GM18909 (cell line): ENCODE measurements around the gene SGSH.
A peak's percentile ranks its signal among the peaks of the same experiment; 100 is the strongest.
"Not testable (repeated sequence)": the region's sequence is repeated elsewhere in the genome, so short reads cannot be mapped to it uniquely, and the experiment has no call there.

ENCODE experiments used
- ATAC-seq: cut with Tn5 transposase; IDR thresholded peaks from one replicate; pipeline ENCODE4 v1.9.1; 2021; ENCODE audit warnings: mild to moderate bottlenecking; ENCODE audit not compliant: unreplicated experiment, poor library complexity

SGSH gene

DNA sequence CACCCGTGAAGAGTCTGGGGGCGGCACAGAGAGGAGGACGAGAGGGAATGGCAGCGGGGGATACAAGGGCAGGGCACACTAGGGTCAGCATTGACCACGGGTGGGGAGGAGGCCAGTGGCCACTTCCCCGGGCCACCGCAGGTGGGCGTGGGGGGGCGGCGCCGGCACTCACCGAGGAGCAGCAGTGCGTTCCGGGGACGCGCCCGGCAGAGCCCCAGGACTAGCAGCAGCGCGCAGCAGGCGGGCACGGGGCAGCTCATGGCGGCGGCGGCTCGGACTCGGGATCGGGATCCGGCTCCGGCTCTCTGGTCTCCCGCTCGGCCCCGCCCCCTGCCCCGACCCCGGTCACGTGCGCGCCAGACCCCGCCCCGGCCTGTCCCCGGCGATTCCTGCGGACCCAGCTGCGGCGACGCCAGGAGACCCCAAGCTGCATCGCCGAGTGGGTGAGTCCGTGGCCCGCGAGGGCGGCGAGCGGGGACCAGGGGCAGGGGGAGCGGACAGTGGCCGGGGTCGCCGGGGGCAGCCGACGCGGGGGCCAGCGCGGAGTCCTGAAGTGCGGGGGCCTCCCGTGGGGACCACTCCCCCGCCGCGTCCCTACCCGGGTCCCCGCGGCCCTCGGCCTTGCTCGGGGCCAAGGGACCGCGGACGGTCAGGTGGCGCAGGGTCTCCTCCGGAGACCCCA, at the start of gene SGSH, which contains the start of gene SLC26A11:
TSS of gene SGSH (minus strand) at position 280 of the 682 bp plus-strand sequence. CDS start at position 260, 20 bp downstream.
TSS of gene SLC26A11 (plus strand) at position 374 of the 682 bp plus-strand sequence. CDS start 1,134 bp downstream, outside the sequence.
- ATAC-seq: peak; percentile 39

GRCh38 chr17:80269405-80269807, 49.3 kb upstream of the SGSH start:
- no peak for ATAC-seq

GRCh38 chr17:80268427-80268826, 48.3 kb upstream of the SGSH start:
- no peak for ATAC-seq

DNA sequence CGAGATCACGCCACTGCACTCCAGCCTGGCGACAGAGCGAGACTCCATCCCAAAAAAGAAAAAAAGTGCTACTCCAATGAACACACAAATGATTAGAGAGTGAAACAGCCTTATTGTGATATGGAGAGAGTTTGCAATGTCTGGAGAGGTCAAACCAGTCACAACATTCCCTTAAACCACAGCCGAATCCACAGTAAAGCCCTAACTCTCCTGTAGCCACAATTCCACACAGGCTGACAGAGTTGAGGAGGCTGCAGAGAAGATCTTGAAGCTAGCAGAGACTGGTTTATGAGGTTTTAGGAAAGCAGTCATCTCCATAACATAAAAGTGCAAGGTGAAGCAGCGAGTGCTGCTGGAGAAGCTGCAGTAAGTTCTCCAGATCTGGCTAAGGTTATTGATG, 47.3 kb upstream of the SGSH start:
- no peak for ATAC-seq

- no peak for ATAC-seq
Measured at GRCh38 chr17:80265205-80266068, 45.3 kb upstream of the SGSH start.

- ATAC-seq: no peak
Measured at GRCh38 chr17:80264205-80265075, 44.3 kb upstream of the SGSH start.

- peak; percentile 40 for ATAC-seq
Measured at GRCh38 chr17:80263253-80264204, 43.4 kb upstream of the SGSH start.

DNA sequence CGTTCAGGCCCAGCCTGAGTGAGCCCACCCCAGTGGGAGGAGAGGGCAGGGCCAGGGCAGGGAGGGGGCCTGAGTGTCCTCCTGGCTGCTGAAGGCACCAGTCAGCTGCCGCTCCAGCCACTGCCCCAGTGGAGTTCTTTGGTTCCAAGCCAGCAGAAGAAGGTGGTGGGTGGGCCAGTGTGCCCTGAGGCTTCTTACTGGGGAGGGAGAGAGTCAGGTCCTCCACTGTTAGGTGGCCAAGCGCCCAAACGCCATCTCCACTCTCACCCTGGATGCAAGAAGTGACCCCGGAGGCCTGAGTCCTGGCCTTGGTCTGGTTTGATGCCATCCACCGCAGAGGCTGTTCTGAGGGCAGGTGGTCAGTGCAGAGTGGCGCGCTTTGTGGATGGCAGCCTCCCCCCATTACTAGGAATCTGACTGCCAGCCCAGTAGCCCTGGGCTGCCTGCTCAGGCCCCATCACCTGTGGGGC, 42.7 kb upstream of the SGSH start:
- ATAC-seq: peak; percentile 1

DNA sequence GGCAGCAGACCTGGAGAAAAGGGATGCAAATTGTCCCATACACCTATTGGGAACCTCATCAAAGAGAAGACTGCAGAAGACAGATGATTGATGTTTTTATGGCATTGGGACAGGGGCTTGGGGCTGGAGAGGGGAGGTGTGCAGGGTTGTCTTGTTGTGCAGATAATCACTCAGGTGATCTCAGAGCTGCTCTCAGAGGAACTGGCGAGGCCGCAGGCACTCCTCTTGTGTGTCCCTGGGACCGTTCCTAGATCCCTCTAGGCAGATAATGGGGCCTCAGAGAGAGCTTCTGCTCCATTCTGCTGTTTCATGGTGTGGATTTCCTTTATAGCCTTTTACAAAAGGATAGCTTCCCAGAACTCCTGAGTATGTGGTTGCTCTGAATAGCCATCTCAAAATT, 42.2 kb upstream of the SGSH start:
- no peak for ATAC-seq

- ATAC-seq: no peak
Measured at GRCh38 chr17:80261895-80262279, 41.8 kb upstream of the SGSH start.

GRCh38 chr17:80261159-80261894, 41.2 kb upstream of the SGSH start:
- no peak for ATAC-seq

DNA sequence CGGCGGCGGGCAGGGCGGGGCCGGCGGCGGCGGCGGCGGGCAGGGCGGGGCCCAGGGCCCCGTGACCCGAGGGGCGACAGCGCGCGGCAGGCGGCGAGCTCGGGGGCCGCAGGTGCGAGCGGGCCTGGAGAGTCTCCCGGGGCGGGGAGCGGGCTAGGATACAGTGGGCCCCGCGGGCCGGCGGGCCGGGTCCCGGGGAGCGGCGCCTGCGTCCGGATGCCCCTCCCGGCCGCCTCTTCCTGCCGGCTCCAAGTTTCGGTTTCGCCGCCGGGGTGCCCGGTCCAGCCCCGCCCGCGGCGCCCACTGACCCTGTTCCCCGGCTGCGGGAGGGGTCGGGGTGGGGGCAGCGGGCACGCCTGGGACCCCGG, 40.6 kb upstream of the SGSH start, which contains the start of gene RNF213:
TSS of gene RNF213 (plus strand) at position 62 of the 368 bp plus-strand sequence. CDS start 2,830 bp downstream, outside the sequence.
- peak; percentile 32 for ATAC-seq

- peak; percentile 39 for ATAC-seq
Measured at GRCh38 chr17:80260069-80260535, 40.0 kb upstream of the SGSH start.

DNA sequence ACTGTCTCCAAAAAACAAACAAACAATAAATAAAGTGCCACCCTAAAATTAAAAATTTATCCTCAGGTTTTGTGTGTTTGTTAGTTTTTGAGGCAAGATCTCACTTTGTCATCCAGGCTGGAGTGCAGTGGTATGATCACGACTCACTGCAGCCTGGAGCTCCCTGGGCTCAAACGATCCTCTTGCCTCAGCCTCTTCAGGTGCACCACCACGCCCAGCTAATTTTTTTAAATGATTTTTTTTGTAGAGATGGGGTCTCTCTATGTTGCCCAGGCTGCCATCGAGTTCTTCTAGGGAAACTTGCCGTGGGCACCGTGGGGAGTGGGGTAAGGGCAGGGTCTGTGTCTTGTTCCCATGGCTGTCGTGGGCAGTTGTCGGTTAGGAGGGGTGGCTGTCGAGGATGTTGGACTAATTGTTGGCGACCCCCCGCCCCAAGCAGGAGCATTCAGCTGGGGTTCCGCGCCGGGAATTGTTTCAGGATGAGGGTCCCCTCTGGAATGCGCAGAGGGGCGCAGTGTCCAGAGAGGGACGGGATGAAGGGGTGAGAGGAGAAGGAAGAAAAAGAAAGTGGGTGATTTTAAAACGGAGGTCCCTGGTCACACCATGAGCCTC, 39.4 kb upstream of the SGSH start:
- no peak for ATAC-seq

DNA sequence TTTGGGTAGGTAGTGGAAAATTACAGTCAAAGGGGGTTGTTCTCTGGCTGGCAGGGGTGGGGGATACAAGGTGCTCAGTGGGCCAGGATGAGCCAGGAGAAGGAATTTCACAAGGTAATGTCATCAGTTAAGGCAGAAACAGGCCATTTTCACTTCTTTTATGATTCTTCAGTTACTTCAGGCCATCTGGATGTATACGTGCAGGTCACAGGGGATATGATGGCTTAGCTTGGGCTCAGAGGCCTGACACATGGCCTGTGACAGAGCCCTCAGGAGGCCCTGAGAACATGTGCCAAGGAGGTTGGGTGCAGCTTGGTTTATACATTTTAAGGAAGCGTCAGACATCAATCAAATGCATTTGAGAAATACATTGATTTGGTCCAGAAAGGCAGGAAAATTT, 38.2 kb upstream of the SGSH start:
- not testable (repeated sequence) for ATAC-seq

DNA sequence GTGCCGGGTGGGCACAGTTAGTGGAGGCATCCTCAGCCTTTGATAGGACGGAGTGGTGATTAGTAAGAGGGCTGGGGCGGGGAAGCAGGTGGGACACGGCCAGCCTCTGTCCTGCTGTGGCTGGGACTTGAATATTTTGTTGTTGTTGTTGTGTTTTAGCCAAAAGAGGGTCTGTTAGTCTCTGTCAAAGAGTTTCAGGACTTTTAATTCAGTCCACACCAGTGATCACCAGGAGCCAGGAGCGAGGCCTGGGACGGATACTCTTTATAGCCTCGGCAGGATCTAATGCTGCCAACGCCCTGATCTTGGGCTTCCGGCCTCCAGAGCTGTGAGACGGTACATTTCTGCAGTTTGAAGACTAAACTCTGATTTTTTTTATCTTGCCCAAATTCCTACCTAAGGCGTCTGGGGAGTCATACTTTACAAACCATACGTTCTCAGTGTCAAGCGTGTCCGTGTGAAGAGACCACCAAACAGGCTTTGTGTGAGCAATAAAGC, 37.6 kb upstream of the SGSH start:
- ATAC-seq: no peak

- ATAC-seq: no peak
Measured at GRCh38 chr17:80256034-80256350, 35.9 kb upstream of the SGSH start.
